HEK293 (cell line): ENCODE measurements around the gene USP3.

Experiments
- CTCF ChIA-PET: fragments of 350-600 bp; formaldehyde crosslinking; extraction: SDS; loops from one replicate; lab custom pipeline; 2021; ENCODE audit warnings: antibody characterized with exemption; lab: Yijun Ruan, JAX
- POLR2A ChIA-PET: fragments of 300-600 bp; formaldehyde crosslinking; extraction: SDS; loops from one replicate; lab custom pipeline; 2020; ENCODE audit warnings: antibody characterized with exemption, inconsistent platforms; lab: Yijun Ruan, JAX
- H3K27ac ChIP-seq: fragments of 200-500 bp; sonication (Bioruptor generic); 2 replicates; pipeline ENCODE4 v1.5.1; 2014; ENCODE audit warnings: low read depth, low read length, control low read depth, inconsistent platforms; ENCODE audit errors: extremely low read depth
- H3K36me3 ChIP-seq, 2 experiments: fragments of 200-500 bp in 1 of 2; sonication (Bioruptor generic) in 1 of 2; 1 replicate in 1 of 2; 2 replicates in 1 of 2; pipeline ENCODE4 v1.5.1; 2014 to 2017; ENCODE audit warnings: inconsistent platforms in 2 of 2, low read length in 2 of 2; ENCODE audit not compliant: control insufficient read depth in 2 of 2, insufficient read depth in 1 of 2
- H3K4me1 ChIP-seq: fragments of 200-500 bp; sonication (Bioruptor generic); 2 replicates; pipeline ENCODE4 v1.5.1; 2014; ENCODE audit warnings: mild to moderate bottlenecking, low read length, inconsistent platforms; ENCODE audit not compliant: control insufficient read depth, insufficient read depth
- H3K4me3 ChIP-seq: 2 replicates; pipeline ENCODE4 v1.5.1; 2011; ENCODE audit warnings: low read depth, mild to moderate bottlenecking, control low read depth, low read length, moderate library complexity
- H3K9me3 ChIP-seq: fragments of 200-500 bp; sonication (Bioruptor generic); 2 replicates; pipeline ENCODE4 v1.5.1; 2014; ENCODE audit warnings: low read depth, low read length, inconsistent platforms; ENCODE audit not compliant: control insufficient read depth, insufficient read depth
- BCL11B ChIP-seq: fragments of 450-650 bp; formaldehyde crosslinking; IDR thresholded peaks from 2 replicates; pipeline ENCODE4 v1.5.1; 2016; ENCODE audit warnings: low read depth, missing biosample characterization, missing genetic modification characterization
- GLI4 ChIP-seq: fragments of 450-650 bp; formaldehyde crosslinking; IDR thresholded peaks from 2 replicates; pipeline ENCODE4 v1.5.1; 2016; ENCODE audit warnings: missing biosample characterization, missing genetic modification characterization
- KLF16 ChIP-seq: fragments of 450-650 bp; formaldehyde crosslinking; IDR thresholded peaks from 2 replicates; pipeline ENCODE4 v1.5.1; 2017; ENCODE audit warnings: missing biosample characterization, missing genetic modification characterization
- SETDB1 ChIP-seq: IDR thresholded peaks from one replicate; pipeline ENCODE4 v1.6.1; 2017; ENCODE audit warnings: mild to moderate bottlenecking, low read length, moderate library complexity, mixed read lengths; ENCODE audit not compliant: insufficient read length
- SP2 ChIP-seq: fragments of 450-650 bp; formaldehyde crosslinking; IDR thresholded peaks from 2 replicates; pipeline ENCODE4 v1.5.1; 2016; ENCODE audit warnings: missing biosample characterization, missing genetic modification characterization
- TCF7L2 ChIP-seq: IDR thresholded peaks from 2 replicates; pipeline ENCODE4 v1.6.1; 2011; ENCODE audit warnings: low read depth, mild to moderate bottlenecking, inconsistent platforms, low read length, moderate library complexity, borderline replicate concordance
- ZBTB10 ChIP-seq: fragments of 450-650 bp; formaldehyde crosslinking; IDR thresholded peaks from 2 replicates; pipeline ENCODE4 v1.5.1; 2016; ENCODE audit warnings: missing biosample characterization, missing genetic modification characterization
- ZFHX2 ChIP-seq: fragments of 450-650 bp; formaldehyde crosslinking; conservative IDR thresholded peaks from 2 replicates; pipeline ENCODE4 v1.5.1; 2016; ENCODE audit warnings: missing biosample characterization, missing genetic modification characterization
- ZNF133 ChIP-seq: fragments of 450-650 bp; formaldehyde crosslinking; IDR thresholded peaks from 2 replicates; pipeline ENCODE4 v1.5.1; 2016; ENCODE audit warnings: missing biosample characterization, missing genetic modification characterization
- ZNF174 ChIP-seq: fragments of 450-650 bp; formaldehyde crosslinking; IDR thresholded peaks from 2 replicates; pipeline ENCODE4 v1.5.0; 2017; ENCODE audit warnings: missing biosample characterization, mild to moderate bottlenecking, missing genetic modification characterization
- ZNF26 ChIP-seq: fragments of 450-650 bp; formaldehyde crosslinking; IDR thresholded peaks from 2 replicates; pipeline ENCODE4 v1.5.1; 2016; ENCODE audit warnings: missing biosample characterization, missing genetic modification characterization
- ZNF280D ChIP-seq: fragments of 450-650 bp; formaldehyde crosslinking; IDR thresholded peaks from 2 replicates; pipeline ENCODE4 v1.5.1; 2016; ENCODE audit warnings: missing biosample characterization, missing genetic modification characterization
- ZNF335 ChIP-seq: fragments of 450-650 bp; formaldehyde crosslinking; conservative IDR thresholded peaks from 2 replicates; pipeline ENCODE4 v1.5.1; 2016; ENCODE audit warnings: missing biosample characterization, missing genetic modification characterization
- ZNF426 ChIP-seq: fragments of 450-650 bp; formaldehyde crosslinking; IDR thresholded peaks from 2 replicates; pipeline ENCODE4 v1.5.1; 2017; ENCODE audit warnings: missing biosample characterization, missing genetic modification characterization, mild to moderate bottlenecking, inconsistent platforms, moderate library complexity
- ZNF510 ChIP-seq: fragments of 450-650 bp; formaldehyde crosslinking; IDR thresholded peaks from 2 replicates; pipeline ENCODE4 v1.5.1; 2018; ENCODE audit warnings: mild to moderate bottlenecking, missing genetic modification characterization, missing biosample characterization; ENCODE audit not compliant: insufficient replicate concordance
- ZNF530 ChIP-seq: fragments of 450-650 bp; formaldehyde crosslinking; IDR thresholded peaks from 2 replicates; pipeline ENCODE4 v1.5.1; 2016; ENCODE audit warnings: low read depth, missing biosample characterization, missing genetic modification characterization
- ZNF544 ChIP-seq: fragments of 450-650 bp; formaldehyde crosslinking; IDR thresholded peaks from 2 replicates; pipeline ENCODE4 v1.5.0; 2017; ENCODE audit warnings: missing biosample characterization, missing genetic modification characterization
- ZNF610 ChIP-seq: fragments of 450-650 bp; formaldehyde crosslinking; IDR thresholded peaks from 2 replicates; pipeline ENCODE4 v1.5.1; 2016; ENCODE audit warnings: missing biosample characterization, missing genetic modification characterization, borderline replicate concordance
- ZNF623 ChIP-seq: fragments of 450-650 bp; formaldehyde crosslinking; IDR thresholded peaks from 2 replicates; pipeline ENCODE4 v1.5.1; 2016; ENCODE audit warnings: missing biosample characterization, missing genetic modification characterization
- ZNF645 ChIP-seq: fragments of 450-650 bp; formaldehyde crosslinking; IDR thresholded peaks from 2 replicates; pipeline ENCODE4; 2016; ENCODE audit warnings: missing biosample characterization, missing genetic modification characterization
- ZNF664 ChIP-seq: fragments of 450-650 bp; formaldehyde crosslinking; IDR thresholded peaks from 2 replicates; pipeline ENCODE4 v1.5.1; 2016; ENCODE audit warnings: missing biosample characterization, missing genetic modification characterization
- ZNF677 ChIP-seq: fragments of 450-650 bp; IDR thresholded peaks from 2 replicates; pipeline ENCODE4 v1.5.0; 2018; ENCODE audit warnings: missing biosample characterization, mild to moderate bottlenecking, missing genetic modification characterization, moderate library complexity
- ZNF791 ChIP-seq: fragments of 450-650 bp; formaldehyde crosslinking; IDR thresholded peaks from 2 replicates; pipeline ENCODE4 v1.5.1; 2016; ENCODE audit warnings: missing biosample characterization, missing genetic modification characterization
- ZSCAN4 ChIP-seq: fragments of 450-650 bp; formaldehyde crosslinking; IDR thresholded peaks from 2 replicates; pipeline ENCODE4 v1.5.1; 2017; ENCODE audit warnings: missing biosample characterization, missing genetic modification characterization

USP3 gene

GRCh38 chr15:63462088-63462487 lies 42.3 kb upstream of the USP3 start (continued):
- TF ChIP-seq GLI4, result no peak
- TF ChIP-seq BCL11B (tag by site-specific recombination), result no peak
- no peak for TF ChIP-seq ZNF544
- TF ChIP-seq ZNF677, result no peak
- no peak for TF ChIP-seq ZNF133 (tag by site-specific recombination)
- no peak for TF ChIP-seq ZNF645 (tag by site-specific recombination)

- no peak overlapping the region for H3K27ac ChIP-seq
- CTCF ChIA-PET, result interaction anchor here (0.7 to 1.4 kb wide), 4 partner anchors 16 to 62 kb away, joined by 3 to 5 read pairs (median 3); no protein-coding TSS in a partner anchor
- no peak for TF ChIP-seq ZNF510 (tag by site-specific recombination)
- no peak for TF ChIP-seq ZNF530 (tag by site-specific recombination)
- TF ChIP-seq ZFHX2, result no peak
- no peak for TF ChIP-seq ZNF26 (tag by site-specific recombination)
- no peak for TF ChIP-seq KLF16
- TF ChIP-seq ZBTB10, result no peak
- TF ChIP-seq ZNF280D (tag by site-specific recombination), result no peak
- TF ChIP-seq, all 188 proteins: peak for 0
Observed at GRCh38 chr15:63463036-63463435, 41.4 kb upstream of the USP3 start.

GRCh38 chr15:63463793-63464192 lies 40.6 kb upstream of the USP3 start:
- Histone ChIP-seq H3K36me3 (no peaks in the 10 kb centered on the region), H3K4me1 (no peaks in the 10 kb centered on the region; the same call in 1 of the 2 replicates), H3K9me3 (no peaks in the 10 kb centered on the region), H3K4me3 (no peak overlapping the region), H3K27ac (no peak overlapping the region)
- ChIA-PET POLR2A (interaction anchor here (0.6 kb wide), 1 partner anchor 27 kb away, joined by 3 read pairs; no protein-coding TSS in a partner anchor), CTCF (interaction anchor here (0.9 to 1.0 kb wide), 2 partner anchors 24 to 61 kb away, joined by 3 read pairs; no protein-coding TSS in a partner anchor)
- TF ChIP-seq TCF7L2, result no peak
- TF ChIP-seq ZNF623, result no peak
- no peak for TF ChIP-seq ZNF335 (tag by site-specific recombination)
- no peak for TF ChIP-seq ZNF664 (tag by site-specific recombination)
- TF ChIP-seq ZNF174 (tag by site-specific recombination), result no peak
- TF ChIP-seq ZNF544, result no peak
- no peak for TF ChIP-seq SP2 (tag by site-specific recombination)
- TF ChIP-seq ZNF426 (tag by site-specific recombination), result no peak
- TF ChIP-seq ZNF610, result no peak
- no peak for TF ChIP-seq ZSCAN4 (tag by site-specific recombination)
- no peak for TF ChIP-seq SETDB1
- TF ChIP-seq ZNF791, result no peak

More at GRCh38 chr15:63463036-63463435, 41.4 kb upstream of the USP3 start:
- H3K9me3 ChIP-seq, result no peaks in the 10 kb centered on the region
- H3K4me3 ChIP-seq, result no peak overlapping the region
- POLR2A ChIA-PET, result interaction anchor here (0.6 kb wide), 1 partner anchor 26 kb away, joined by 3 read pairs; no protein-coding TSS in a partner anchor
- no peaks in the 10 kb centered on the region; the same call in 1 of the 2 replicates for H3K4me1 ChIP-seq
- H3K36me3 ChIP-seq, result no peaks in the 10 kb centered on the region
